Measurements from ENCODE around the gene SHISA7.

GRCh38 chr19:55483706-55484592, 40.8 kb upstream of the SHISA7 start:
- TF ChIP-seq CTCF (IDR thresholded peaks at IDR 0.05) (no peak), POLR2A (IDR thresholded peaks at IDR 0.05) (no peak), POLR2AphosphoS5 (IDR thresholded peaks at IDR 0.05) (no peak), EP300 (IDR thresholded peaks at IDR 0.05) (no peak)
